GM12872 (cell line): Measurements from ENCODE around the gene MDK.

ENCODE experiments used
- CTCF ChIP-seq: IDR thresholded peaks from 3 replicates; pipeline ENCODE4 v1.5.1; 2011; ENCODE audit warnings: low read depth, mild to moderate bottlenecking, low read length, moderate library complexity; ENCODE audit not compliant: insufficient read depth

MDK gene

DNA sequence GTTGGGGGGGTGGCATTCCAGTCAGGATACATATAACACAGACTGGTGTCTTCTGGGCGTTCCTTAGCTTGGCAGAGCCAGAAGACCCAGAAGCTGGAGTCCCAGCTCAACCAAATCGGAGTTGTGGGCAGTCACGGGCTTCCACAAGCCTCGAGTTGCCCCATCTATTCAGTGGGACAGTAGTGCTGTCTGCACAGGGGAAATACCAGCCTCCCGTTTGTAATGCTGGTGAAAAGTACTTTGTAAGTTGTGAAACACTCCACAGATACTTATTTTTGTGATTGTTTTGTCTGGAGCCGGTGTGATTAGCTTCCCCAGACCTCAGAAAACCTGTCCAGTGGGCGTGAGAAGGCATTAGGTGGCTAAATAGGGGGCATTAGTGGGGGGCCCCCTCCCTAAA, 20.6 kb upstream of the MDK start:
- TF ChIP-seq CTCF: no peak

GRCh38 chr11:46361283-46362155, 19.9 kb upstream of the MDK start:
- no peak for TF ChIP-seq CTCF

DNA sequence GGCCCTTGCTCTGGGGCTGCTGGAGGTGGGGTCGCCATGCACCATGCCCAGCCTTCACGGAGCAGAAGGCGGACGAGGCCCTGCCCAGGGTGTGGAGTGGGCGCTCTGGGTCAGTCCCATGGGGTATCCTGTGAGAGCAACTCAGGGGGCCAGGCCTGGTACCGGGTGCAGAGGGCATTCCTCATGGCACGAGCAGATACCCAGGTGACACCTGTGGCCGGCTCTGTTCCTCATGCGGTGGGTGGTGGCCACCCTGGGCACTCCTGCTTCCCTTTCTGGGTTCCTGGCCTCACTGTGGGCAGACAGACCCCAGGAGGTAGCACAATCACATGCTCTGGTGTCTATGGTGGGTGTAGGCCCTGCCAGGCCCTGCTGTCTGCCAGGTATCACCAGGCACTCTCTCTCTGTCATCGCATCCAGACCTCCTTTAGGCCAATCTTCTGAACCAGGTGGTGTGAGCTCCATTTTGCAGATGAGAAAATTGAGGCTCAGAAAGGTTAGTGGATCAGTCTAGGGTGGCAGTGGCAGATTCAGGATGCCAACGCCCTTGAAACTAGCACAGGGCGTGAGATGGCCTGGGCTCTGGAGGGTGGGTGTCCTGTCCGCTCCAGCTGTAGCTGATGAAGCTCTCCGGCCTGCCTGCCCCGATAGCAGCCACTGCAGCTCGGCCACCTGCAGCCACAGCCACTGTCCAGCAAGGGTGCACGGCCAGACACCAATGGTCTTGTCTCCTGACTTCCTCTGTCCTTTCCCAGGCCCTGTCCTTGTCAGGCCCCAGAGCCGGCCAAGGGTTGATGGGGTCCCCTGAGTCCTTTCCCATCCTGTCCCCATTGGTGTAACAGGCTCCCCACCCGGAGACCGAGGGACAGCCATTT, 19.1 kb upstream of the MDK start:
- TF ChIP-seq CTCF: no peak

DNA sequence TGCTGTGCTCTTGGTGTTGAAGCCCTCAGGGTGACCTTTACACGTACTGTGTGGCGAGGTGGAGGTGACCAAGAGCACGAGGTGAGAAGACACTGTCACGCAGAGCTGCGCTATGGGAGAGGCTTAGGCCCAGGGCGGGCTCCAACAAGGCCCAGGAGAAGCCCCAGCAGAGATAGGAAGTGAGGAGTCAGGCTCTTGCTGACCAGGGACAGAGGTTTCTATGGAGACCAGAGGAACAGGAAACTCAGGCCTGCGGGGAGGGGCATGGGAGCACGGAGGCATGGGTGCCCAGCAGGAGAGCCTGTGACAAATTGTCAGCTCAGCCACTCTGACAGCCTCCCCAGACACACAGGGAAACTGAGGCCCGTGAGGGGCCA, 18.4 kb upstream of the MDK start:
- TF ChIP-seq CTCF: no peak

- no peak for TF ChIP-seq CTCF
These were observed 17.9 kb upstream of the MDK start for GRCh38 chr11:46363455-46364005.

- TF ChIP-seq CTCF: no peak
These were observed 17.4 kb upstream of the MDK start for GRCh38 chr11:46364056-46364455.

GRCh38 chr11:46364791-46365190, 16.7 kb upstream of the MDK start:
- no peak for TF ChIP-seq CTCF
